Skin of body (tissue), 2 donors: ENCODE results near the gene ADGRA1. TPM values are rescaled to one million over a fixed set of nuclear protein-coding genes. Genes with fewer than 3 reads are reported as not detected.

Source experiments
- DNase-seq: peaks from one replicate; lab custom pipeline; 2025; lab: John Stamatoyannopoulos, UW
- total RNA-seq: library from RNA; depleted of rRNA; stranded (reverse); fragments of >200 nt; gene quantifications from one replicate; pipeline ENCODE4 v1.2.3, GENCODE V29; 2014

The ADGRA1 gene
- total RNA-seq, 1 donor from 2014 or later, result 0.10 TPM

DNA sequence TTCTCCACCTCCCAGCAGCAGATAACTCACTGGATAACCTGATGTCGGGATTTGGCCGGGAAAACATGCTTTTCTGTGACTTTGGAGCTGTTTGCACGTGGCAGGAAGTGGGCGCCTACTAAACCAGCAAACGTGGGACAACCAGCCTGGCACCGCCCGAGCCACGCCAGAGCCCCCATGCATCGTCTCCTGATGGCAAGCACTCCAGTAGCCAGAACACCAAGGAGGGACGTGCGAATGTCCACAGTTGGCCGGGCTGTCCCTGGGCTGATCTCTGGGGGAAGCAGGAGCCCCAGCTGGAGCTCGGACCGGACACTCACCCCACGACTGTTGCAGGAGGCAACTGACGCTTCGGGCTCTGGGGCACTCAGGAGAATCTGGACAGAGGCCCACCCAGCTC lies 7.1 kb downstream of the ADGRA1 start:
- no peak for DNase-seq

DNA sequence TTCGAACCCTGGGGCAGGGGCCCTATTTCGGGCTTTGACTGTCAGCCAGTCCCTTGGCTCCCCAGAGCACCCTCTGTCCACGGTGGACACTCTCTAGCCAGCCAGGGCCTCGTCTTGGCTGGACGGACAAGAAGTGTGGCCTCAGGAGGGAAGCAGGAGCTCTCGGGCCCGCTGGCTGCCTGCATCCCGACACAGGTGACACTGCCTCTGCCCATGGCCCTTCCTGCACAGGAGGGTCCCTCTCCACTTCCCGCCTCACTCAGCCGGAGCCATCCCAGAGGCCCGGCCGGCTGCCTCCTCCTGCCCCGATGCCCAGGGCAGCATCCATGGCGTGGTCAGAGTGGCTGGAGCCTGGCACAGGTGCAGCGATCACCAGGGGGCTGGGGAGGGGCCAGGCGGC lies 7.9 kb downstream of the ADGRA1 start:
- DNase-seq, result no peak

DNA sequence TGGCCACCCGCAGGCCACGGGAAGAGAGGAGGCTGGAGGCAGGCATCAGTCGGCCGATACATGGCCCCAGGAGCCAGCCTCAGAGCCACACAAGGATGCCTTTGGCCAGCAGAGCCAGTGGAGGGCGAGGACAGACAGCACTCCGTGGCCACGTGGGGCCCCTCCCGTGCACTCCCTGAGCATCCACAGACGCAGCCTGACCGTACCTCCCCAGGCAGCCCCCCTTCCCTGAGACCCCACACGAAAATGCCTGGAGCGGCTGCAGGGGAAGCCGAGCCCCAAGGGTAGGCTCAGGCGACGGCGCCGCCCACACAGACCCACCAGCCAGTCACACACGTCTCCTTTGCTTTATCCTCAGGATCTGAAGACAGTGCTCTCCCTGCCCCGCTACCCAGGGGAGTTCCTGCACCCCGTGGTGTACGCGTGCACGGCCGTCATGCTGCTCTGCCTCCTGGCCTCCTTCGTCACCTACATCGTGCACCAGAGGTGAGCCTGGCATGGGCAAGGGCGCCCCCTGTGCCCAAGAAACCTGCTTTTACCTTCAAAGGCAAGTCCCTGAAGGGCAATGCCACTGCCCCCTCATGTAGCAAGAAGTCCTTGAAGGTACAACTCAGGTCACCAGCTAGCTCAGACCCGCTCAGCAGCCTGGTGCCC lies 9.0 kb downstream of the ADGRA1 start:
- no peak for DNase-seq

DNA sequence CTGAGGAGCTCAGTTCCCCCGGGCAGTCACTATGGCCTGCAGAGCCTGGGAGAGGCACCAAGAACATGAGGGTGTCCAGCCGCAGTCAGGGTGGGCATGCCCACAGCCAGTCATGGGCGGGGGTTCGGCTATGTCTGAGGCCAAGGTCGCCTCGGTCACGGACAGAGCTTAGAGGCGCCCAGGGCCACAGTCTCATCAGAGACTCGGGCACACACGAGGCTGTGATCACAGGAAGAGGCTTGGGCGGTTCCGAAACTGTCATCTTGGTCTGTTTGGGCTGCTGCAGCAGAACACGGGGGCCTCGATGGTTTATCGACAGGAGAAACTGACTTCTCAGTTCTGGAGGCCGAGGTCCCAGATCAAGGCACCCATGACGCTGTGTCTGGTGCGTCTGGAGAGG lies 9.7 kb downstream of the ADGRA1 start:
- no peak for DNase-seq

DNA sequence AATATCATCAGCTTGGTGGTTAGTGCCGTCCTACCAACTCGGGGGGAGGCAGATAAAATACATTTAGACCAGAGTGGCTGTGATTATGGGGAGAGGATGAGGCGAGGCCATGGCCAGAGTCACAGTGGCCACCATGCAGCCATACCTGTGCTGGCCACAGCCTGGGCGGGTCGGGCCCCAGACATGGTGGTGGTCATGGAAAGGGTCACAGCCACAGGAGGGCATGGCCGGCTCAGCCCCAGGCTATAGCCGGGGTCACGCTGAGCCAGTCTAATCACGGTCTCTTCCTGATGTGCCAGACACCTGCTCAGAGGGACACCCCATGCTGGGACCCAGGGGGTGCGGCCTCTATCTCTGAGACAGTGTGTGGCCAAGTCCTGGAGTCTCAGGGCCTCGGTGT lies 10.2 kb downstream of the ADGRA1 start:
- no peak for DNase-seq

DNA sequence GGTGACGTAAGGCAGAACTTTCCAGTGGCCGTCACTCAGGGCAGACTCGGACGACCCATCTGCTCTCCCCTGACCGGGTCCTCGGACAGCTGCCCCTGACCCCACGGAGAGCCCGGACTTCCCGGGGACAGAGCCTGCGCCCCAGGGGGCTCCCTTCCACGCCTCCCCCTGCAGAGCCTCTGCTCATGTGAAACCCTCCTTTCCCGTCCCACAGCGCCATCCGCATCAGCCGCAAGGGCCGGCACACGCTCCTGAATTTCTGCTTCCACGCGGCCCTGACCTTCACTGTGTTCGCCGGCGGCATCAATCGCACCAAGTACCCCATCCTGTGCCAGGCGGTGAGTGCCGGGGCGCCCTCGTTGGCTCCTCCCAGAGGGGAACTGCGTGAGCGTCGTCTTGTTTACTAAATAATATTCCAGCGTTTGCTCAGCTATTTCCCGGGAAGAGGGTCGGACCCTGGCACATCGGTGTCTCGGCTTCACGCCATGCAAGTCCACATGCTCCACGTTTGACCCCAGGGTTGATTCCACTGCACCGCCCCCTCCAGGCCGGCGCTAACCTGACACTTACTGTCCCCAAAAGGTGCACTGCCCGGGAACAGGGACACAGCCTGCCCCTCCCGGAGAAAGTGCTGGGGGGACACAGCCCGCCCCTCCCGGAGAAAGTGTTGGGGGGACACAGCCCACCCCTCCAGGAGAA lies 10.9 kb downstream of the ADGRA1 start:
- no peak for DNase-seq

DNA sequence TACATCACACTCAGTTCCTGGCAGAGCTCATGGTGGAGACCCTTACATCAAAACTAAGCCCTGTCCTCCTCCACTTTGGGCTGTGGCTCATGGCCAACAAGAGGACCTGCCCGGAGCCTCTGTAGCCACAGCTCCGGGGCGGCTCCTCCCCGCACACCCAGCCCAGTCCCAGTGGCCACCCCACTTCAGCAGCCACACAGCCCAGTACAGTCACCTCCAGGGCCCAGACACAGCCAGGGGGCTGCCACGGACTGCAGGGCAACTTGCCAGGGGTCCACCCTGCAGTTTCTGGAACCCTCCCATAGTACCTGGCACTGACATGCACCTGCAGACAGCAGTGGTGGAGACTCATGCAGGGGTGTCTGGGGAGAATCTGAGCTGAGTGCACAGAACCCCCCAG lies 11.8 kb downstream of the ADGRA1 start:
- DNase-seq, result no peak

DNA sequence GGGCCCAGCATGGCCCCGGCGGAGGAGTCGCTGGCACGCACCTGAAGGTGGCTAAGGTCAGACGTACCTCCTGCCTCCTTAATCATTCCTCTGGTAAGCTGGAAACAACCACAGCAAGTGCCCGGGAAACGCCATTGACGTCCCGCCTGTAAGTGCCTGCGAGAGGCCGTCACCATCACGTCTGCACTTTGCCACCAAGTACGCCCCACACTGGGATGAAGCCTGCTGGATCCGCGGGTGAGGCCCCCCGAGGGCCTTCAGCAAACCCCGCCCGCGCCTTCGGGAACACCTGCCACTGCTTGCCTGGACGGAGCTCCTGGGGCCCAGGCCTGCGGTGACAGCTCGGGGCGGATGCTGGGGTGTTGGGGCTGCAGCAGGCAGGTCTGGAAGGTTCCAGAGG lies 12.5 kb downstream of the ADGRA1 start:
- no peak for DNase-seq

DNA sequence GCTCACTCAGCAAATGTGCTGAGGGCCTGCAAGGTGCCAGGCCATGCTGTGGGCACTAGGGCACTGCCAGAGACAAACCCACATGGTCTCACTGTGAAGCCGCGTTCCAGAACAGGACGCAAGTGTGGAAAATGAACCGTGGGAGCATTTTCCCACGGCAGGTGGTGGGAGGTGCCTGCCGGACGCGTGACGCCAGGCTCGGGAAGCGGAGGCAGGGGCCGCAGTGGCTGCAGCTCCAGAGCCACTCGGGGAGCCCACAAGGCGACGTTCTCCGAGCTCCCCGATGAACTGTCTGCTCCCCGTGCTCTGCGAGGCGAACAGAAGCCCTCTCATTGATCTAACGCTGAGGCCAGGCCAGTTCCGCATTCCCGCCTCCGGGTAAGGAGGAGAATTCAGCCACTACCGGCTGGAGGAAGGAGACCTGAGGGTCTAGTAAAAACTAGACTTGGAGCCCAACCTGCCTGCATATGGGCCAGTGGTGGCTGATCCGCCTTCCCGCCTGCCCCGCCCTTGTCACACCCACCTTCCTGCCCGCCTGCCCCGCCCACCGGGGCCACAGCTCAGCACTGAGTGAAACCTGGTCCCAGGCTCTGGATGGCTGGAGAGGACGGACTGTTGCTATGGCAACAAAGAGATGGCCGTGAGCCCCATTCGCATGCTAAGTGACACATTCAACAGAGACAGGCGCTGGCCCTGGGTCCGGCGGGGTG lies 13.1 kb downstream of the ADGRA1 start:
- DNase-seq, result no peak

DNA sequence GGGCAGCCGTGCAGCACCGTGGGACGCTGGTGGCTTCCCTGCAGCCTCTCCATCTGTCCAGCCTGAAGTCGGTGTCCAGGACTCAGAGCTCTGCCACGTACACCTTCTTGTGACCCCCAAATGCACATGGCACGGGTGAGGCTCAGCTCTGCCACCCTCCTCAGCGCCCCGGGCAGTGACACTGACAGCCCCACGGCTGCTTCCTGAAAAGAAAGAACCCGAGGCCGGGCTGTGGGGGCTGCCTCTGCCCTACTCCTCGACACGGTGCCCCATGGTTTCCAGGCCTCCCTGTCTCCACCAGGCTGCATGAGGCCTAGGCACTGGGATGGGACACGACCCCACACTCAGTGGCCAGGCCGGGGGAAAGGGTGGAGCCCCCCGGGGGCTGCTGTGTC lies 13.7 kb downstream of the ADGRA1 start:
- DNase-seq, result no peak

DNA sequence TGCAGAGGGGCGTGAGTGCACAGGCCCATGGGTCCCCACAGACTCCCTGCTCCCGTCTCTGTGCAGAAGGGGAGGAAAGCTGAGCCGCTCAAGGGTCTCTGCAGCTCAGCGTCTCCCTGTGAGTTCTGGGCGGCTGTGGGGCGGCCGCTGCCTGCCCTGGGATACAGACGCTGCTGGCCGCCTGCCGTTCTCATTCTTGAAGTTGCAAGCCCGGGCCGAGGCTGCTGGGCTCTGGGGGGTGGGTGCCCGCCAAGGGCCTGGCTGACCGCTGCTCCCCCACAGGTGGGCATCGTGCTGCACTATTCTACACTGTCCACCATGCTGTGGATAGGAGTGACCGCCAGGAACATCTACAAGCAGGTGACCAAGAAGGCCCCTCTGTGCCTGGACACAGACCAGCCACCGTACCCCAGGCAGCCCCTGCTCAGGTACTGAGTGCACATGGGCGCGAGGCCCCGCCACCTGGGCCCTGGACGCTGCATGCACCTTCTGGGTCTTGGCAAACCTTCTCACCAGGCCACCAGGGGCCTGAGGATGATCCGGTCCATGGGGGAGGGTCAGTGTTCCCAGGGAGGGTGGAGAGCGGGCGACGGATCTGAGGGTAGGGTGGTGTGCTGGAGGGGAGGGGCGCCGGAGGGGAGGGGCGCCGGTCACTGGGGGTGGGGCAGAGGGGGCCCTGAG lies 14.8 kb downstream of the ADGRA1 start:
- DNase-seq, result no peak

DNA sequence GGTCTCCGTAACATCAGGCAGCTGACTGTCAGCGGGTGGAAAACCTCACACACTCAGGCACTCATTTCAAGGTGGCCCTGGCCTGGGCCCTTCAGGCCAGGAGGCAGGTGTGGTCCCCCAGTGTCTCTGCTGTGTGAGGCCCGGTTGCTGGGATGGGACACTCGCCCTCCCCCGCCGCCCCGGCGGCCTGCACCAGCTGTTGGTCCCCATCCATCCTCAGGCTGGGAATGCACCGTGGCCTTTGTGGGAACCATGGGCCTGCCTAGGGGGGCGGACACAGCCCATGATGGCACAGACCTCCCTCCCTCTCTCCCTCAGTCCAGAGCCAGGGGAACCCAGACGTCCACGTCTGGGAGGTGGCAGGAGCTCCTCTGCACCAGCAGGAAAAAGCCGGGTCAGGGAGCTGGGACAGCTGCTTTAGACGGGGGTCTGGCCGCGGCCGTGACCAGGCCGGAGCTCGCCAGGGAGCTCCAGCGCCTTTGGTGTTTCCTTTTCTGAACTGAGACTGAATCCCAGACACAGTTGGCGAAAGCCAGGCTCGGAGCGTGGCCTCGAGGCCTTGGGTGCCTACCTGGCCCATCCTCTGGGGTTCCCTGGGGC lies 15.7 kb downstream of the ADGRA1 start:
- DNase-seq, result no peak

DNA sequence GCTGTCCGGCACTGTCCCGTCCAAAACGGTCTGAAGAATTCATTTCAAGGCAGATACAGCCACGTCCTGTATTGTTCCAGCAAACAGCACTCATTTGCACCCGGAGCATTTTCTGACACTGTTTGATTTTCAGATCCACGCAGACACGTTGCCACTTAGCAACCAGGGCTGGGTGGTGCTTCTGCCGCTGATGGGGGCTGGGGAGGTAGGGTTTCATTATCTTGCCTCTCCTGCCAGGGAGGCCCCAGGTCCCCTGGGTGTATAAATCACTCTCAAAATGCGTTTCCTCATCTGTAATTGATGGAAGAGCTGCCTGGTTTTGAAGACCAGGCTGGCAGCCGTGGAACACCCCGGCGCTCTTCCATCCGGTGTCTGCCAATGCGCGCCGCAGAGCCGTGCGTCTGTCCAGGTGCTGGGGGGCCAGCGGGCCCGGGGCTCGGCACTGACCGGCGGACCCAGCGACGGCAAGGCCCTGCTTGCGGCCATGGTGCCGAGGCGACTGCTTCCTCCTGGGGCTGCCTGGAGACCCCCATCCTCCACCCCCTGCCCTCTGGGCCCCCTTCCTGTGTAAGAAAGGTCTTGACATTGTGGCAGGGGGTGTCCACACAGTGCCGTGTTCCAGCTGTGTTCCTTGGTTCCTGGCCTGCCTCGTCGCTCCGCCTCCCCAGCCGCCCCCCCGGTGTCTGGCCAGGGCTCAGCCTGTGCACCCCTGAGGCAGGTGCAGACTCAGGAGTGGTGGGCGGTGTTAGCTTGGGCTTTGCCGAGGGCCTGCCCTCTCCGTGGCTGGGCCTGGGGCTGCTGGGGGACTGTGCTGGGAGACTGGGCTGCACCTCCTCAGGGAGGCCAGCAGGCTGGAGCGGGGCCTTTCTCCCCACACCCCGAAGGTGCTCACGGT lies 16.6 kb downstream of the ADGRA1 start:
- no peak for DNase-seq

DNA sequence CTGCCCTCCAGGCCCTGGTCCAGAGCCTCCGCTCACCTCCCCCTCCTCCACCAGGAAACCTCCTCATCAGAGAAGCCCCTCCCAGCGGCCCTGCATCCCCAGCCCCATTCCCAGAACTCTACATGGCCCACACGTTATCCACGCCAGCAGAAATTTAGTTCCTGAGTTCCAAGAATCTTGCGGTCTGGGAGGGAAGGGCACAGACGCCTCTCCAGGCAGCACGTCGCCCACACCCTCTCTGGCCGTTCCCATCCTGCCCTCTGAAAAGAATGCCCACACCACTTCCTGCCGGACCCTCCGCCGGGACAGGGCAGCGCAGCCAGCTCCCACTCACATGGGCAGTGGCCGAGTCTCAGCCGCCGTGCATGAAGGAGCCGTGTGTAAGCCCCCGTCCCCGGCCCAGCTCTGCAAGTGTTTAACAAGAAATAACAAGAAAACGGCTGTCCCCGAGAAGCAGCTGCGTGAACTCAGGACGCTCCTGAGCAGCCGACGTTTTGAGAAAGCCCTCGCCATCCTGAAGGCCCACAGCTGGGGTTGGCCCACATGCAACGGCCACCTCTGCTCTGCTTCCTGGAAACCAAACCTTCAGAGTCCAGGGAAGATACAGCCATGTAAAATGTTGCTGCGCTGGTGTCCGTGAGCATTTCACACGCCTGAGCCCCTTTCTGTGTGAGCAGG lies 17.4 kb downstream of the ADGRA1 start:
- no peak for DNase-seq

DNA sequence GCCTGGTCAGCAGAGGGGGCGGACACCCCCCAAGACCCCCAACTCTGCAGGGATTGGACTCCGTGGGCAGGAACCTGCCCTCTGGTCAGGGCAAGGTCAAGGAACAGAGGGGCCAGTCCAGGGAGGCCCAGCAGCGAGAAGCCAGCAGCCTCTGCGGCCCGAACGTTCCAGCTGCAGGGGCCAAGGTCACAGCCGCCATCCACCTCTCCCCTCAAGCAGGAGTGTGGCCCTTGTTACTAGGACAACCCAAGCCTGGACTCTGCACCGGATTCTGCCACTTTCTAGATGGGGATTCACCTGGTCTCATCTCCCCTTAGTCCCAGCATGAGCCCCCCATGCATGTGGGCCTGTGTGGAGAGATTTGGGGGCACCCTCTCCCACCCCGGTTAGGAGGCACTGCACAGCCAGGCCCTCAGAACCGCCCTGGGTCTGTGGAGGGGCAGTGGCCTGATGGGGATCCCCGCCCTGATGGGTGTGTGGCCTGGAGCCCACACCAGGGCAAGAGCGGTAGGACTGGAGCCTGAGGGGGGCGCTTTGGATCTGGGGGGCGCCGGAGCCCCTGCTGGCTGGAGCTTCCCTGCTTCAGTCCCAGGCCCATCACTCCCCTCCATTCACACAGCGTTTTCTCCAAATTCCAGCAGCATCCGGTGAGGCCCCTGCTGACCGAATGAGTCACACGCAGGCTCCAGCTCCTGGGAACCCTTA lies 18.1 kb downstream of the ADGRA1 start:
- DNase-seq, result no peak

DNA sequence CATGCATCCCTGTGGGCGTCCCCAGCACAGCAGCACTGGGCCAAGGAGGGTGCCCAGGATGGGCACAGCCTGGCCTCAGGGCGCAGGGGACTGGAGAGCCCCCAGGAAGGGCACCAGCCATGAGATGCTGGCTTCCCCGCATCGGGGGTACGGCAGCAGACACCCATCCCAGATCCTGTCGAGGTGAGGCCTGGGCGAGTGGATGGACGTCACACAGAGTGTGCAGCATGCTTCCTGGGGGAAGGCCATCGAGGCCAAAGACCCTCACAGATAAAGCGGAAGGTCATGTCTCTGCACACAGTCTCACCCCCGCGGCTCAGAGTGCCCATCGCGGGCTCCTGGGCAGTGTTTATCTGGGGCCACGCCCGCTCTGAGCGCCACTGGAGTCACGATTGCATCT lies 18.8 kb downstream of the ADGRA1 start:
- DNase-seq, result no peak

DNA sequence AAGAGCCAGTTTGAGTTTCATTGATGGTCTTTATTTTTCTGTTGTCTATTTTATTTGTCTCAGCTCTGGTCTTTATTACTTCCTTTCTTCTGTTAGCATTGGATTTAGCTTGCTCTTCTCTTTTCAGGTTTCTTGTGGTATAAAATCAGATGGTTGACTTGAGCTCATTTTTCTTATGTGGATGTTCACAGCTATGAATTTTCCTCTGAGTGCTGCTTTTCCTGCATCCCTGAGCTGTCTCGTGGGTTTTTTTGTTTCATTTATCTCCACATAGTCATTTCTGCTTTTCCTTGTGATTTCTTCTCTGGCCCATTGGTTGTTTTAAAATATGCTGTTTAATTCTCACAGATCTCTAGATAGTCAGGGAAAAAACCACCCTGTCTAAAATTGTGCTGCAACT lies 19.7 kb downstream of the ADGRA1 start:
- no peak for DNase-seq

DNA sequence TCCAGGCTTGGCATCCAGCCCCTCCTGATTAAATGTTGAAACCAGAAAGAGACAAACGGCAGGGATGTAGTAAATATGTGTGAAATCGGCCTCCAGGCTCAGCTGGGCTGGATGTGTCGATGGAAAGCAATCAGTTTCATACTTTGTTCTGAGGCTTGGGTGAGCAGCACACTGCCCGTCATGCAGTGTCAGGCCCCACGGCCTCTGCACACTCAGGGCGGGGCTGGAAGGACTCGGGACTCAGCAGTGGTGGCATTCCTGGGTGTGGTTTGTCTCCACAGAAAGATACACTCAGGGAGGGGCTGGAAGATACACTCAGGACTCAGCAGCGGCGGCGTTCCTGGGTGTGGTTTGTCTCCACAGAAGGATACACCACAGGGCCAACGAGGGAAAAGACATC lies 22.0 kb downstream of the ADGRA1 start:
- no peak for DNase-seq

DNA sequence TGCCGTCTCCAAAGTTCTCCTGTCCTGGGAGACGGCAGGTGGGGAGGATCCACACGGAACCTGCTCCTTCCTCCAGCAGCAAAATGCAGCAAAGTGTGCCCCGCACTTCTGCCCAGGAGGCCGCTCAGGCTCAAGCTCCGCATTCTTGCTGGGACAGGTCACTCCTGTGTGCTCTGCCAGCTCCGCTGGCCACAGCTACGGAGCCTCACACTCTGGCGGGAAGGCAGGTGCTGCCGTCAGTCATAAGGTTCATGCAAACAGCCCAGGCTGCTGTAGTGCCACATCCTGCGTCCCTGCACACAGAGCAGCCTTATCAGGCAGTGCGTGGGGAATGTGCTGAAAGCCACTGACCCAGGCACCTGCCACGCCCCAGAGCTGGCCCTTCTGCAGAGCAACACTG lies 22.4 kb downstream of the ADGRA1 start:
- no peak for DNase-seq
